GM12878 (cell line): ENCODE measurements around the gene CEP83. TPM values are rescaled to one million over a fixed set of nuclear protein-coding genes. Genes with fewer than 3 reads are reported as not detected.

Experiments used
- BACH1 ChIP-seq: fragments of 450-650 bp; IDR thresholded peaks from 2 replicates; pipeline ENCODE4 v1.6.1; 2017; ENCODE audit warnings: mild to moderate bottlenecking, borderline replicate concordance
- CEBPB ChIP-seq, 2 experiments: fragments of 150-350 bp in 1 of 2; IDR thresholded peaks; 2 replicates each; pipeline ENCODE4 v1.6.1; 2012 to 2014; ENCODE audit warnings: low read depth in 2 of 2, low read length in 2 of 2, borderline replicate concordance in 1 of 2, inconsistent platforms in 1 of 2
- CHD1 ChIP-seq: IDR thresholded peaks from 2 replicates; pipeline ENCODE4 v1.6.1; 2012; ENCODE audit warnings: low read depth, low read length, improper control_type of control experiment
- NBN ChIP-seq: fragments of 450-650 bp; IDR thresholded peaks from 2 replicates; pipeline ENCODE4 v1.6.1; 2016
- NFYB ChIP-seq: IDR thresholded peaks from 2 replicates; pipeline ENCODE4 v1.6.1; 2011; ENCODE audit warnings: low read depth, mild to moderate bottlenecking, low read length, improper control_type of control experiment, moderate library complexity; ENCODE audit not compliant: insufficient read depth
- NR2C2 ChIP-seq: IDR thresholded peaks from 2 replicates; pipeline ENCODE4 v1.6.1; 2011; ENCODE audit warnings: borderline replicate concordance, low read depth; ENCODE audit not compliant: control insufficient read depth, insufficient read length
- NR2F1 ChIP-seq: fragments of 450-650 bp; conservative IDR thresholded peaks from 2 replicates; pipeline ENCODE4 v1.6.1; 2017; ENCODE audit warnings: mild to moderate bottlenecking
- RBBP5 ChIP-seq: fragments of 200-600 bp; sonication (generic); conservative IDR thresholded peaks from 2 replicates; pipeline ENCODE4 v1.6.1; 2016
- SMAD1 ChIP-seq: fragments of 450-650 bp; IDR thresholded peaks from 2 replicates; pipeline ENCODE4 v1.6.1; 2018; ENCODE audit warnings: mild to moderate bottlenecking, low read depth; ENCODE audit not compliant: partially characterized antibody
- ZNF384 ChIP-seq: IDR thresholded peaks from 2 replicates; pipeline ENCODE4 v1.6.1; 2012; ENCODE audit warnings: low read depth, mild to moderate bottlenecking, low read length, improper control_type of control experiment, borderline replicate concordance
- polyA plus RNA-seq, 11 experiments: library from polyadenylated mRNA; depleted of rRNA in 4 of 11; unstranded in 6 of 11; stranded (reverse) in 5 of 11; fragments of >200 nt; fragmentation: Nextera tagmentation in 4 of 11; fragmentation: Illumina TruSeq in 1 of 11; extraction: Ambion mirVana in 4 of 11; extraction: Trizol in 1 of 11; gene quantifications; 1 replicate in 1 of 11; 2 replicates in 10 of 11; pipeline versions ENCODE4 v1.2.1 to v1.2.3, GENCODE V29; 2011 to 2016; ENCODE audit warnings: inconsistent platforms in 2 of 11, missing spikeins in 2 of 11, low read depth in 1 of 11
- total RNA-seq, 4 experiments: library from RNA; depleted of rRNA in 3 of 4; stranded (reverse); fragments of >200 nt in 3 of 4; fragmentation: Illumina TruSeq in 1 of 4; extraction: Trizol in 1 of 4; gene quantifications; 2 replicates each; pipeline versions ENCODE4 v1.2.1 to v1.2.3, GENCODE V29; 2013 to 2021
- TF ChIP-seq, protein P1 (sequence below): fragments of 450-650 bp; IDR thresholded peaks from 2 replicates; pipeline ENCODE4 v1.6.1; 2017; ENCODE audit warnings: mild to moderate bottlenecking, low read depth, inconsistent platforms; ENCODE audit not compliant: poor library complexity, severe bottlenecking
- TF ChIP-seq, protein P2 (sequence below): IDR thresholded peaks from 2 replicates; pipeline ENCODE4 v1.6.1; 2011; ENCODE audit warnings: borderline replicate concordance, low read depth, mild to moderate bottlenecking, moderate library complexity, low read length; ENCODE audit not compliant: insufficient read depth, poor library complexity, severe bottlenecking
- TF ChIP-seq, protein P3 (sequence below): IDR thresholded peaks from 2 replicates; pipeline ENCODE4 v1.6.1; 2011; ENCODE audit warnings: borderline replicate concordance, low read depth, mild to moderate bottlenecking, moderate library complexity, mixed read lengths, low read length; ENCODE audit not compliant: insufficient read depth; ENCODE audit errors: extremely low read length
- TF ChIP-seq, protein P4 (sequence below): fragments of 450-650 bp; formaldehyde crosslinking; IDR thresholded peaks from 2 replicates; pipeline ENCODE4 v1.4.0; 2022; ENCODE audit warnings: mild to moderate bottlenecking, moderate library complexity
- TF ChIP-seq, protein P5 (sequence below): fragments of 450-650 bp; IDR thresholded peaks from 2 replicates; pipeline ENCODE4 v1.6.1; 2017; ENCODE audit warnings: borderline replicate concordance
- TF ChIP-seq, protein P6 (sequence below): fragments of 450-650 bp; IDR thresholded peaks from 2 replicates; pipeline ENCODE4 v1.6.1; 2017; ENCODE audit warnings: mild to moderate bottlenecking

CEP83 gene
- total and polyA plus RNA-seq, 10 of the 15 experiments (the other 5 are each of a cell fraction or from before 2014, with no cell fraction given): 4.3 to 39.0 (median 22.5) TPM

DNA sequence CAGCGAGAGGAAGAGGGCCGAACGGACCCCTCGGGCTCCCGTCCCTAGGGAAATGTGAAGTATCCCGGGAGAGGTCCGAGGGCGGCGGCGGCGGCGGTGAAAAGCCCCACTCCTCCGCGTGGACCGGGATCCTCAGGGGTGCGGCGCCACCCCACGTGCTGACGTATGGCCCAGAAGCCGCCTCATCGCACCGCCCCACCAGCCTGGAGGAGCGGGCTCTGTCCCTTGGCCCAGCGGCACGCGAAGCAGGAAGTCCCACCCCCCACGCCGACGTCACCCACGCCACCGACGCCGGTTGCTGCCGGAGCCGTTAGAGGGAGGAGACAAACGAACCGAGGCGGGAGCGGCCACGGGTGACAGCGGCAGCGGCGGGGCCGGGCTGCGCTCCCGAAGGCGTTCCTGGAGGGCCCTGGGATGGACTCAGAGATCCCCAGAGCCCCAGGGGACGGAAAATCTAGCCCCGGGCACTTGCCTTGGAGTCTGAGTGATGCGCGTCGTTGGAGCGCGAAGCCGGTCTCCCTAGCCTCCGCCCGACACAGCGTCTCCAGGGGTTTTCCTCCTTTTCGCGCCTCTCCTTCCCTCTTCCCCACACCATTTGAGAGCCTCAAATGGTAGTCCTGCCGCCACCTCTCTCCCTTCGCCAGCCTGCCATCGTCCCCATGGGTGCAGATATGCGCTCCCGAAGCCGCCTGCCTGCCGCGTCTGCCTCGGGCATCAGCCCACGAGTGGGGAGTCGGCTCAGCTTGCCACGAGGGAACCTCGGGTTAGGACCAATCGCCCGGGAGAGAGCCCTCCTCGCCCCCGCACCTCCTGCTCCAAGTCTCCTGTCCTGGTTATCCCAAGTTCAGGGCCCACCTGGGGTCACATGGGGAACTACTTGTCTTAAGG is at the start of gene CEP83 (continued):
- TF ChIP-seq, protein P1, sequence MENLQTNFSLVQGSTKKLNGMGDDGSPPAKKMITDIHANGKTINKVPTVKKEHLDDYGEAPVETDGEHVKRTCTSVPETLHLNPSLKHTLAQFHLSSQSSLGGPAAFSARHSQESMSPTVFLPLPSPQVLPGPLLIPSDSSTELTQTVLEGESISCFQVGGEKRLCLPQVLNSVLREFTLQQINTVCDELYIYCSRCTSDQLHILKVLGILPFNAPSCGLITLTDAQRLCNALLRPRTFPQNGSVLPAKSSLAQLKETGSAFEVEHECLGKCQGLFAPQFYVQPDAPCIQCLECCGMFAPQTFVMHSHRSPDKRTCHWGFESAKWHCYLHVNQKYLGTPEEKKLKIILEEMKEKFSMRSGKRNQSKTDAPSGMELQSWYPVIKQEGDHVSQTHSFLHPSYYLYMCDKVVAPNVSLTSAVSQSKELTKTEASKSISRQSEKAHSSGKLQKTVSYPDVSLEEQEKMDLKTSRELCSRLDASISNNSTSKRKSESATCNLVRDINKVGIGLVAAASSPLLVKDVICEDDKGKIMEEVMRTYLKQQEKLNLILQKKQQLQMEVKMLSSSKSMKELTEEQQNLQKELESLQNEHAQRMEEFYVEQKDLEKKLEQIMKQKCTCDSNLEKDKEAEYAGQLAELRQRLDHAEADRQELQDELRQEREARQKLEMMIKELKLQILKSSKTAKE: no peak
- TF ChIP-seq NR2F1 (no peak), CEBPB (IDR thresholded peaks at IDR 0.05; ENCODE audit: borderline replicate concordance in 1 of 2, low read depth in 2 of 2, low read length in 2 of 2) (no peak), BACH1 (peak; percentile 71; the same call in 1 of the 2 replicates), SMAD1 (no peak), NBN (peak; percentile 57), NFYB (peak; percentile 37; the same call in 1 of the 2 replicates), ZNF384 (no peak), RBBP5 (no peak), CHD1 (no peak), NR2C2 (no peak)
- TF ChIP-seq, protein P2, sequence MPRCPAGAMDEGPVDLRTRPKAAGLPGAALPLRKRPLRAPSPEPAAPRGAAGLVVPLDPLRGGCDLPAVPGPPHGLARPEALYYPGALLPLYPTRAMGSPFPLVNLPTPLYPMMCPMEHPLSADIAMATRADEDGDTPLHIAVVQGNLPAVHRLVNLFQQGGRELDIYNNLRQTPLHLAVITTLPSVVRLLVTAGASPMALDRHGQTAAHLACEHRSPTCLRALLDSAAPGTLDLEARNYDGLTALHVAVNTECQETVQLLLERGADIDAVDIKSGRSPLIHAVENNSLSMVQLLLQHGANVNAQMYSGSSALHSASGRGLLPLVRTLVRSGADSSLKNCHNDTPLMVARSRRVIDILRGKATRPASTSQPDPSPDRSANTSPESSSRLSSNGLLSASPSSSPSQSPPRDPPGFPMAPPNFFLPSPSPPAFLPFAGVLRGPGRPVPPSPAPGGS: no peak
- TF ChIP-seq, protein P3, sequence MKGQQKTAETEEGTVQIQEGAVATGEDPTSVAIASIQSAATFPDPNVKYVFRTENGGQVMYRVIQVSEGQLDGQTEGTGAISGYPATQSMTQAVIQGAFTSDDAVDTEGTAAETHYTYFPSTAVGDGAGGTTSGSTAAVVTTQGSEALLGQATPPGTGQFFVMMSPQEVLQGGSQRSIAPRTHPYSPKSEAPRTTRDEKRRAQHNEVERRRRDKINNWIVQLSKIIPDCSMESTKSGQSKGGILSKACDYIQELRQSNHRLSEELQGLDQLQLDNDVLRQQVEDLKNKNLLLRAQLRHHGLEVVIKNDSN: peak; percentile 66
- TF ChIP-seq, protein P4, sequence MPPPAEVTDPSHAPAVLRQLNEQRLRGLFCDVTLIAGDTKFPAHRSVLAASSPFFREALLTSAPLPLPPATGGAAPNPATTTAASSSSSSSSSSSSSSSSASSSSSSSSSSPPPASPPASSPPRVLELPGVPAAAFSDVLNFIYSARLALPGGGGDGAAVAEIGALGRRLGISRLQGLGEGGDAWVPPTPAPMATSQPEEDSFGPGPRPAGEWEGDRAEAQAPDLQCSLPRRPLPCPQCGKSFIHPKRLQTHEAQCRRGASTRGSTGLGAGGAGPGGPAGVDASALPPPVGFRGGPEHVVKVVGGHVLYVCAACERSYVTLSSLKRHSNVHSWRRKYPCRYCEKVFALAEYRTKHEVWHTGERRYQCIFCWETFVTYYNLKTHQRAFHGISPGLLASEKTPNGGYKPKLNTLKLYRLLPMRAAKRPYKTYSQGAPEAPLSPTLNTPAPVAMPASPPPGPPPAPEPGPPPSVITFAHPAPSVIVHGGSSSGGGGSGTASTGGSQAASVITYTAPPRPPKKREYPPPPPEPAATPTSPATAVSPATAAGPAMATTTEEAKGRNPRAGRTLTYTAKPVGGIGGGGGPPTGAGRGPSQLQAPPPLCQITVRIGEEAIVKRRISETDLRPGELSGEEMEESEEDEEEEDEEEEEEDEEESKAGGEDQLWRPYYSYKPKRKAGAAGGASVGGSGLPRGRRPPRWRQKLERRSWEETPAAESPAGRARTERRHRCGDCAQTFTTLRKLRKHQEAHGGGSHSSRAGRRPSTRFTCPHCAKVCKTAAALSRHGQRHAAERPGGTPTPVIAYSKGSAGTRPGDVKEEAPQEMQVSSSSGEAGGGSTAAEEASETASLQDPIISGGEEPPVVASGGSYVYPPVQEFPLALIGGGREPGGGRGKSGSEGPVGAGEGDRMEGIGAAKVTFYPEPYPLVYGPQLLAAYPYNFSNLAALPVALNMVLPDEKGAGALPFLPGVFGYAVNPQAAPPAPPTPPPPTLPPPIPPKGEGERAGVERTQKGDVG (CRISPR knock-in tag): no peak
- TF ChIP-seq, protein P5, sequence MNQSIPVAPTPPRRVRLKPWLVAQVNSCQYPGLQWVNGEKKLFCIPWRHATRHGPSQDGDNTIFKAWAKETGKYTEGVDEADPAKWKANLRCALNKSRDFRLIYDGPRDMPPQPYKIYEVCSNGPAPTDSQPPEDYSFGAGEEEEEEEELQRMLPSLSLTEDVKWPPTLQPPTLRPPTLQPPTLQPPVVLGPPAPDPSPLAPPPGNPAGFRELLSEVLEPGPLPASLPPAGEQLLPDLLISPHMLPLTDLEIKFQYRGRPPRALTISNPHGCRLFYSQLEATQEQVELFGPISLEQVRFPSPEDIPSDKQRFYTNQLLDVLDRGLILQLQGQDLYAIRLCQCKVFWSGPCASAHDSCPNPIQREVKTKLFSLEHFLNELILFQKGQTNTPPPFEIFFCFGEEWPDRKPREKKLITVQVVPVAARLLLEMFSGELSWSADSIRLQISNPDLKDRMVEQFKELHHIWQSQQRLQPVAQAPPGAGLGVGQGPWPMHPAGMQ: no peak
- TF ChIP-seq, protein P6, sequence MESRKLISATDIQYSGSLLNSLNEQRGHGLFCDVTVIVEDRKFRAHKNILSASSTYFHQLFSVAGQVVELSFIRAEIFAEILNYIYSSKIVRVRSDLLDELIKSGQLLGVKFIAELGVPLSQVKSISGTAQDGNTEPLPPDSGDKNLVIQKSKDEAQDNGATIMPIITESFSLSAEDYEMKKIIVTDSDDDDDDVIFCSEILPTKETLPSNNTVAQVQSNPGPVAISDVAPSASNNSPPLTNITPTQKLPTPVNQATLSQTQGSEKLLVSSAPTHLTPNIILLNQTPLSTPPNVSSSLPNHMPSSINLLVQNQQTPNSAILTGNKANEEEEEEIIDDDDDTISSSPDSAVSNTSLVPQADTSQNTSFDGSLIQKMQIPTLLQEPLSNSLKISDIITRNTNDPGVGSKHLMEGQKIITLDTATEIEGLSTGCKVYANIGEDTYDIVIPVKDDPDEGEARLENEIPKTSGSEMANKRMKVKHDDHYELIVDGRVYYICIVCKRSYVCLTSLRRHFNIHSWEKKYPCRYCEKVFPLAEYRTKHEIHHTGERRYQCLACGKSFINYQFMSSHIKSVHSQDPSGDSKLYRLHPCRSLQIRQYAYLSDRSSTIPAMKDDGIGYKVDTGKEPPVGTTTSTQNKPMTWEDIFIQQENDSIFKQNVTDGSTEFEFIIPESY: no peak
